ENCODE data around the gene TMEM167A. TPM values are rescaled to one million over a fixed set of nuclear protein-coding genes. Genes with fewer than 3 reads are reported as not detected.

Gene TMEM167A, protein sequence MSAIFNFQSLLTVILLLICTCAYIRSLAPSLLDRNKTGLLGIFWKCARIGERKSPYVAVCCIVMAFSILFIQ
- 100 to 1,000 TPM in 1 of 5 donors, 10 to 100 TPM in 4; 71.2 to 112 (median 92.8) TPM for polyA plus RNA-seq (ENCODE audit: insufficient read depth in 1 of 5, insufficient read length in 5 of 5, low replicate concordance in 1 of 5)
- long read RNA-seq, donor 1, full-length matches to known transcripts: 40 of 104 reads
- long read RNA-seq, donor 1, partial matches to known transcripts: 64 of 104 reads
- long read RNA-seq, donor 1, other reads (novel, unspliced or antisense): 0 of 104 reads
- long read RNA-seq, donor 2, full-length matches to known transcripts: 39 of 39 reads
- long read RNA-seq, donor 2, partial matches to known transcripts: 0 of 39 reads
- long read RNA-seq, donor 2, other reads (novel, unspliced or antisense): 0 of 39 reads
- long read RNA-seq, donor 3, full-length matches to known transcripts: 26 of 36 reads
- long read RNA-seq, donor 3, partial matches to known transcripts: 10 of 36 reads
- long read RNA-seq, donor 3, other reads (novel, unspliced or antisense): 0 of 36 reads
- long read RNA-seq, donor 4, full-length matches to known transcripts: 17 of 17 reads
- long read RNA-seq, donor 4, partial matches to known transcripts: 0 of 17 reads
- long read RNA-seq, donor 4, other reads (novel, unspliced or antisense): 0 of 17 reads
- long read RNA-seq, donor 5, full-length matches to known transcripts: 44 of 51 reads
- long read RNA-seq, donor 5, partial matches to known transcripts: 7 of 51 reads
- long read RNA-seq, donor 5, other reads (novel, unspliced or antisense): 0 of 51 reads
- long read RNA-seq, donor 6, full-length matches to known transcripts: 56 of 63 reads
- long read RNA-seq, donor 6, partial matches to known transcripts: 7 of 63 reads
- long read RNA-seq, donor 6, other reads (novel, unspliced or antisense): 0 of 63 reads
- long read RNA-seq, donor 7, full-length matches to known transcripts: 32 of 38 reads
- long read RNA-seq, donor 7, partial matches to known transcripts: 0 of 38 reads
- long read RNA-seq, donor 7, other reads (novel, unspliced or antisense): 6 of 38 reads
- long read RNA-seq, donor 8, full-length matches to known transcripts: 19 of 19 reads
- long read RNA-seq, donor 8, partial matches to known transcripts: 0 of 19 reads
- long read RNA-seq, donor 8, other reads (novel, unspliced or antisense): 0 of 19 reads

DNA sequence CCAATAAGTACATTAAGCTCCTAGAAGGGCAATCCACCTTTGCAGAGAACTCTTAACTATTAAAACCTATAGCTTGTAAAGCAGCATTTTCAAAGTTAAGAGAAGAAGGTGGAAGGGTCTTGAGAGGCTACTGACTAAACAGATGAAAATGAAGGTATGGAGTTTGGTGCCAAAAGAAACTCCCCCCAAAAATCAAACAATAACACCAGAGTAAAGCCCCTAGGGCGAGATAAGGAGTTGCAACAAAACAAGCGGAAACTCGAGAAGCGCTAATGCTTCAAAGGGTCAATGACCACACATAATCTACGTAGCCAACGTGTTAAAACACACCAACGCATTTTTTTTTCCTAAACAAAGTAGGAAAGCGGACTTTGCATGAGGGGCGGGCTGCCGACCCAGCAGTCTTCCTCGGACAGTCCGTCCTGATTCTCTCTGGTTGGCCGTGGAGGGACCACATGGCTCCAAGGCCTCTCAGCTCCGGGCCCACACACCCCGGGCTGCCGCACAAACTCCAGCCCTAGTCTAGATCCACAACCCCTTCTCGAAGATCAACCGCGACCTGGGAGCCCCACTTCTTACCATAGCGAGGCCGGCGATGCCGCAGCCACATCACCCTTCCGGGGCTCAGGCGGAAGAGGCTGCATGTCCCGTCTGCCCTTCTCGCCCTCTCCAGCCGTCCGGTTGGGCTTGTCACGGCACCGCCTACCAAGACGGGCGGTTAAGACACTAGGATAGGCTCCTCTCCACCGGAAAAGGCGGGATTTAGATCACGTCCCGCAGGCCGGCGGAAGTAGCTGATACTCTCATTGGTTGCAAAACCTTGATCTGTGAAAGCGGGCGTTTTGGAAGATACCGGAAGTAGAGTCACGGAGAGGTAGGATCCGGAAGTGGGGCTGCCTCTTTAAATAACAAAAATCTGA lies at the start of gene TMEM167A, which contains the start of gene XRCC4:
Gene TMEM167A (minus strand): TSS at position 653 of the 920 bp plus-strand sequence. CDS start 71 bp downstream, at position 582.
Gene XRCC4 (plus strand): TSS at position 806 of the 920 bp plus-strand sequence. CDS start 27,373 bp downstream, outside the sequence.
- peak; percentile 95 to 97 for DNase-seq

- DNase-seq: no peak
Measured at GRCh38 chr5:83126501-83126900, 49.3 kb upstream of the TMEM167A start.

DNA sequence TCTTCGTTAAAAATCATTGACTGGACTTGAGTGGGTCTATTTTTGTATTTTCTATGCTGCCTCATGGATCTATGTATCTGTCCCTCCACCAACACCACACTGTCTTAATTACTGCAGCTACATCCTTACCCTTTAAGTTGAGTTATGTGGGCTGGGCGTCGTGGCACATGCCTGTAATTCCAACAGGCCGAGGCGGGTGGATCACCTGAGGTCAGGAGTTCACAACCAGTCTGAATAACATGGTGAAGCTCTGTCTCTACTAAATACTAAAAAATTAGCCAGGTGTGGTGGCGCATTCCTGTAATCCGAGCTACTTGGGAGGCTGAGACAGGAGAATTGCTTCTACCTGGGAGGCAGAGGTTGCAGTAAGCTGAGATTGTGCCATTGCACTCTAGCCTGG lies 48.4 kb upstream of the TMEM167A start:
- DNase-seq: no peak

DNA sequence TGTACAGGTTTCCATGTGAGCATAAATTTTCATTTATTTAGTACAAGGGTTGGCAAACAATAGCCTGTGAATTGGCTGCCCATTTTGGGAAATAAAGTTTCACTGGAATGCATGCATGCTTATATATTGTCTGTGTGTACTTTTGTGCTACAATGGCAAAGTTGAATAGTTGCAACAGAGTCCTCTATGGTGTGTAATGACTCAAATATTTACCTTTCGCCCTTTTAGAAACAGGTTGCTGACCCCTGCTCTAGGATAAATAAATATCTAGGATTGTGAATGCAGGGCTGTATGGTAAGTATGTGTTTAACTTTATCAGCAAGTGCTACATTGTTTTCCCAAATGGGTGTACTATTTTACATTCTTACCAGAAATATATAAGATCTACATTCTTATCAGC lies 47.4 kb upstream of the TMEM167A start:
- no peak for DNase-seq

DNA sequence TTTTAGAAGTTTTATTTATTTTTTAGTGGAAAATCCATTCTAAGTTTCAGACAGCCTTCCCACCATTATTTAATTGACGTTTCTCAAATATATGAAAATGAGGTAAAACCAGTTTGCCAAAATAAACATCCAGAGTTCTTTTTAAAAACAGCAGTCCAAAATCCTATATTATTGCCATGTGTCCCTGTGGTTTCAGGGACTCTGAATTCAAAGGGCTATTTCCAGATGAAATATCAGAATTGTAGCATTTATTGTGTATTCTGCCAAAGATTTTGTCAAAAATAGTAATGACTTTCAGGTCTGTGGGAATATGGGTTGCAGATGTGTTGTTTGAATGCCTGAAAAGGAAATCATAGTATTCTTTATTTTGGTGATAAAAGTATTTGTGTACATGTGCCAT lies 41.8 kb upstream of the TMEM167A start:
- no peak for DNase-seq

DNA sequence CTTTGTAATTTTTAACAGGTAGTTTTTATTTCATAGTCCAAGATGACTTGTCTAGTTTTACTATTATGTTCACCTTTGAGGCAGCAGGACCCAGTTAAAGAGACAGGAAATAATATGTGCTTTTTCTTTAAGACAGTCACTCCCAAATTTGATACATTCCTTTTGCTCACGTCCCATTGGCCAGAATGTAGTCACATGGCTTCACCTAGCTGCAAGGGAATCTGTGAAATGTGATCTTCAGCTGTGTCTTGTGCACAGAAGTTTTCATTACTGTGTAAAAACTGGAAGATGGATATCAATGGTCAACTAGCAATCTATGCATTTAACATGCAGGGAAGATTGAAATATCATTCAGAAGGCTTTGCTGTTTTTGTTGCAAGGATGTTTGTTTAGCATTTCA lies 41.3 kb upstream of the TMEM167A start:
- DNase-seq: no peak

DNA sequence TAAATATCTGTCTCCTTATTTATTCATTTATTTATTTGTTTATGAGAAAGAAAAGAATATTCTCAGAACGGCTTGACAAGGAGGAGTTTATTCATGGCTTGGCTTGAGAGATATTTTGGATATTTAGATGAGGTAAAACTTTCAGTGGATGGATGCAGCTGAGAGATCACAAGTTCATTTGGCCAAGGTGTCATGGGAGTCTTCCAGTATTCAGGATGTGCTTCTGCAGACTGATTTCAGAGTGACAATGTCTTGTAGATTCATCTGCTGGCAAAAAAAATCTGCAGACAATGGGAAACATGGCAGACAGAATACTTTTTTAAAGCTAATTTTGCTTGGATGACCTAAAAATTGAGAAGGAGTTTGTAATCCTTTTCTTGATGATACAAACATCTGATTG lies 38.6 kb upstream of the TMEM167A start:
- DNase-seq: no peak

DNA sequence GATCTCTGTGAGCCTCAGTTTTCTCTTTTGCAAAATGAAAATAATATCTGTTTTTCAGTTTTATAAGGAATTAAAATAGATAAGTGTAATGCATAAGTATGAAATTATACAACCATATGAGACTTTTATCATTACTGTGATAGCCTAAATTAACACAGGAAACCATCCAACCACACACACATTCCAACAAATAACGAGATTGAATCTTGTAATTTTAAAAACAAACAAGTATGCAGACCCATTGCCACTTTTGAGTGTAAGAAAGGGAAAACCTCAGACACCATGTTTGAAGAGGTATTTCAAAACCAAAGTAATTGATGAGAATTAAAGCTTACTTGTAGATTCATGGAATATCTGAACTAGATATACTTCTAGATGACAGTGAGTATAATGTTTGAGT lies 32.2 kb upstream of the TMEM167A start:
- DNase-seq: no peak

DNA sequence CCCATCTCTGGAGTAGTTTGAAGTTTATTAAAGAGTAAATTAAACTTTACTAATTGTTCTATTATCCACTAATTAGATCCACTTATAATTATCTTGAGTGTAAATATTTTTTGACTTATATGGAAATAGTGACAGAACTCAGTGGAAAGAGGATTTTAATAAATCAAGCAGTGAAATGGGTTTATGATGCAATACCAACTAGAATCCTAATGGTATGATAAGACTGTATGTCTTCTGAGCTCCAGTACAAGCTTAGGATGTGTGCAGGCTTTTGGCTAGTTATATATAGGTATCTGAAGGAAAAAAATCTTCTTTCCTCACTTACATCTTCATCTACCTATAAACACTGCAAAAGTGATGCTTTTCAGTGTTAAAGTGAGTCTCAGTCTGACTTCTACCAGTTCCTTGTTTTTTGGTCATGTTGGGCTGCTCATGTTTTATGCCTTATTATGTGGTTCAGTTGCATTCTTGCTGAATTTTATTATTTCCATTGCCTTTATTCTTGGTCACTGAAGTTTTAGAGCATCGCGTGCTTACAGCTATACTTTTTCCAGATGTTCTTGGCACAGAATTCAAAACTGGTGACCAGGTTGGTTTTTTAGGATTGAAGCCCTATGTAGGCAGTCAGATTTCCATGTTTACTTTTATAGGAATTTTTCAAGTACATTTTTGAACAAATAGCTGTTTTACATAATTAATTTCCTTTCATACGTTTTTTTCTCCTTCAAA lies 30.7 kb upstream of the TMEM167A start:
- no peak for DNase-seq

GRCh38 chr5:83104021-83104420 lies 26.8 kb upstream of the TMEM167A start:
- no peak for DNase-seq

- DNase-seq: no peak
Measured at GRCh38 chr5:83102364-83102980, 25.3 kb upstream of the TMEM167A start.

GRCh38 chr5:83101514-83101913 lies 24.3 kb upstream of the TMEM167A start:
- no peak for DNase-seq

GRCh38 chr5:83099445-83099844 lies 22.3 kb upstream of the TMEM167A start:
- DNase-seq: no peak

DNA sequence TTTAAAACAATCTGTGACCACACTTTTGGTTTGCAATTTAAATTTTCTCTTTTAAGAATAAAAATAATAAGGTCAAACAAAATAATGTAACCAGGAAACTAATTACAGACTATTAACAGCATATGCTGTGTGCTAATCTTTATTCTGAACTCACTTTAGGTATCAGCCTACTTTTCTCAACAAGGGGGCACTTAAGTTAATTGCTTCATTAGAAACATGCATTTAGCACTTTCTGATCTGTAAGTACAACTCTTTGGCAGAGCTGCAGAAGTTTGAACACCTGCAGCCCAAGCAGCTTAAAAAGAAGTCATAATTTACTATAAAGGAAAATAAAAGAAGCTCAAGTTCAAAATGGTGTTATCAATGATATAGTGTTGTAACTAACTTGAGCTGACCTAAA lies 21.8 kb upstream of the TMEM167A start:
- DNase-seq: no peak

GRCh38 chr5:83097689-83098231 lies 20.6 kb upstream of the TMEM167A start:
- no peak for DNase-seq

DNA sequence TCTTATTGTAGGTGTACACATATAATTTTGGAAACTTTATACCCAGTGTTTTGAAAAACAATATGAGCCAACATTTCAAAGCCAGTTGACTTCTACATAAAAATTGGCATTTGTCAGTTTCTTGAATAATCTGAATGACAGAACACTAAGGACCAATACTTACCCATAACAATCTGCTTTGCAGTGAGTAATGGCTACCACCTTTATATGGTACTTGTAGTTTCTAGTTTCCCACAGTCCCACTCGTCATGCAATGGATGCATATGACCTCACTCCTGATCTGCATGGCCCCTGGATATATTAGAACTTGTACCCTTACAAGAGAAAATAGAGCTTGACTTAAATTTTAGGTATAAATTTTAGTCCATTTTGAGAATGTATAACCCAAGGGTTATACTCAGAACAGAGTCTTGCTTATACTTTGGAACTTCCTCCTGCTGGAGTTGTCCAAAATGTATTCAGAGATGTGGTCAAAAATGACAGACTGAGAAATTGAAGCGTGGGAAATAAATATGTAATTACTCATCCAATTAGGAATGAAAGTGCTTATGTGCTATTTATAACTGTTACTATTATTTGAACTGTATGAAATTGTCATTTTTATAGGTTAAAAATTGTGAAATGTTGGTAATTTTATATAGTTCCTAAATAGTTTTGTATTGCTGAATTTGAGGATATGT lies 19.6 kb upstream of the TMEM167A start:
- no peak for DNase-seq

DNA sequence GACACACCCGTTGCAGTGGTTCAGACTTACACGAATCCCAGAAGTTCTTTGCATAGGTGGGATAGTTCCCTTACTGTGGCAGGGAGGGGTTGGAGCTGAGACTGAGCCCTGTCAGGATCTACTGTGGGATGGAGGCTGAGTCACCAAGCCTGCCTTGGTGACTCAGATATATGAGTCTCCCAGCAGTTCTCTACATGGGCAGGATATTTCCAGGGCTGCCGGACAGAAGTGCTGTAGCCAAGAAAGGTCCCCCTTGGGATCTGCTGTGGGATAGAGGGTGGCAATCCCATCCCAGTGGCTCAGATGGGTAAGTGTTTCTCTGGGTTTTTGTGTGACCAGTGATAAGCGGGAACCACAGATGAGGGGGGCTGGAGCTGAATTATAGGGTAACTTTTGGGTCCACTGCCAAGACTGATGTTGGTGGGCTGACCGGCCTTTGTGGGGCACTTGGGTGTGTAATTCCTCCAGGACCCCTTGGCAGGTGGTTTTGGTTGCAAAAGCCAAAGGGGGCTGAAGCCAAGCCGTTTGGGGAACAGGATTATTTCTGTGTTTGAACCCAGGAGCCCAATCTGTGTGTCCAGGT lies 18.9 kb upstream of the TMEM167A start:
- DNase-seq: no peak
